Ishikawa (cell line): Measurements from ENCODE around the gene GGT1.
"Not testable (repeated sequence)": the region's sequence is repeated elsewhere in the genome, so short reads cannot be mapped to it uniquely, and the experiment has no call there.

Experiments
- CEBPB ChIP-seq: IDR thresholded peaks from 2 replicates; pipeline ENCODE4 v1.6.1; 2012
- CREB1 ChIP-seq: IDR thresholded peaks from 2 replicates; pipeline ENCODE4 v1.6.1; 2012; ENCODE audit warnings: low read depth
- EGR1 ChIP-seq: IDR thresholded peaks from 2 replicates; pipeline ENCODE4 v1.6.1; 2012
- EP300 ChIP-seq: IDR thresholded peaks from 2 replicates; pipeline ENCODE4 v1.6.1; 2012; ENCODE audit warnings: borderline replicate concordance
- FOXM1 ChIP-seq: IDR thresholded peaks from 2 replicates; pipeline ENCODE4 v1.6.1; 2012; ENCODE audit warnings: low read depth, borderline replicate concordance
- MAX ChIP-seq: IDR thresholded peaks from 2 replicates; pipeline ENCODE4 v1.6.1; 2012
- NFIC ChIP-seq: IDR thresholded peaks from 2 replicates; pipeline ENCODE4 v1.6.1; 2012
- REST ChIP-seq: IDR thresholded peaks from 2 replicates; pipeline ENCODE4 v1.6.1; 2012; ENCODE audit warnings: low read depth, mild to moderate bottlenecking
- TAF1 ChIP-seq: IDR thresholded peaks from 2 replicates; pipeline ENCODE4 v1.6.1; 2012; ENCODE audit warnings: low read depth, mild to moderate bottlenecking
- TCF12 ChIP-seq: IDR thresholded peaks from 2 replicates; pipeline ENCODE4 v1.6.1; 2012; ENCODE audit warnings: low read depth
- TEAD4 ChIP-seq: IDR thresholded peaks from 2 replicates; pipeline ENCODE4 v1.6.1; 2012
- YY1 ChIP-seq: IDR thresholded peaks from 2 replicates; pipeline ENCODE4 v1.6.1; 2012; ENCODE audit warnings: low read depth
- ZBTB7A ChIP-seq: IDR thresholded peaks from 2 replicates; pipeline ENCODE4 v1.6.1; 2012; ENCODE audit warnings: low read depth

GRCh38 chr22:24650884-24651283 lies 47.9 kb downstream of the GGT1 start:
- TF ChIP-seq ZBTB7A, EP300, YY1, TAF1, REST, TCF12, FOXM1, MAX, CEBPB, TEAD4, NFIC, CREB1, EGR1: not testable (repeated sequence)
